ENCODE data around the gene SPHK2. TPM values are rescaled to one million over a fixed set of nuclear protein-coding genes. Genes with fewer than 3 reads are reported as not detected.

SPHK2 gene
- polyA plus RNA-seq, 1 of the 3 experiments (the other 2 are of a cell fraction): 14.8 TPM

GRCh38 chr19:48633148-48634035 lies 14.1 kb downstream of the SPHK2 start:
- CTCF ChIA-PET: interaction anchor here (1.3 to 2.0 kb wide), 3 partner anchors 13 to 44 kb away, joined by 3 to 7 read pairs (median 6); partner anchors contain the start of gene CA11
- Histone ChIP-seq H3K27ac (ENCODE audit: low read depth in 2 of 2, low read length in 1 of 2) (peak overlapping the region; percentile 93 to 96), H3K4me2 (peak overlapping the region; percentile 99)

More at GRCh38 chr19:48633148-48634035, 14.1 kb downstream of the SPHK2 start:
- POLR2A ChIA-PET: interaction anchor here (0.9 to 1.5 kb wide), 7 partner anchors 9 to 19 kb away, joined by 3 to 13 read pairs (median 5); partner anchors contain the start of genes CA11, FAM83E, RPL18 and SPHK2
- Histone ChIP-seq H4K20me1 (ENCODE audit: insufficient read depth) (no peaks in the 10 kb centered on the region), H3K4me1 (ENCODE audit: control insufficient read depth in 1 of 2, insufficient read depth in 2 of 2, low read depth in 1 of 2, low read length in 1 of 2) (peaks cover 26 to 33% of the 10 kb centered on the region in 2 experiments), H3K9me2 (no peaks in the 10 kb centered on the region), H3K9me3 (no peaks in the 10 kb centered on the region), H3F3A (replicated peaks; ENCODE audit: insufficient read depth) (peaks cover 30% of the 10 kb centered on the region), H3K27me3 (ENCODE audit: insufficient read depth) (no peaks in the 10 kb centered on the region), H3K79me2 (ENCODE audit: insufficient read depth) (no peaks in the 10 kb centered on the region; the same call in 1 of the 2 replicates), H3K36me3 (replicated peaks in 1 of 2; ENCODE audit: control insufficient read depth in 1 of 2, insufficient read depth in 2 of 2, low read length in 1 of 2) (peaks cover 17 to 25% of the 10 kb centered on the region in 2 experiments), H2AFZ (ENCODE audit: low read depth) (peak overlapping the region; percentile 32; the same call in 1 of the 2 replicates), H3K9ac (0 out of 2 replicates have a peak overlapping the region, but pooled peaks have one; percentile 17), H3K4me3 (ENCODE audit: low read depth in 2 of 2, low read length in 1 of 2) (no peak overlapping the region)
- TF ChIP-seq ZBTB33 (IDR thresholded peaks at IDR 0.05; ENCODE audit: borderline replicate concordance, low read depth) (no peak), CTCF (IDR thresholded peaks at IDR 0.05) (no peak), SMC3 (IDR thresholded peaks at IDR 0.05; ENCODE audit: low read depth, low read length) (no peak), RFX5 (IDR thresholded peaks at IDR 0.05; ENCODE audit: low read length) (no peak), TAF1 (IDR thresholded peaks at IDR 0.05; ENCODE audit: borderline replicate concordance, low read depth, low read length) (no peak), MEF2A (IDR thresholded peaks at IDR 0.05; ENCODE audit: borderline replicate concordance, low read depth) (no peak), ELF1 (IDR thresholded peaks at IDR 0.05) (no peak), TCF12 (IDR thresholded peaks at IDR 0.05) (no peak), NRF1 (IDR thresholded peaks at IDR 0.05; ENCODE audit: low read depth, low read length) (no peak)
- TF ChIP-seq, protein P1, sequence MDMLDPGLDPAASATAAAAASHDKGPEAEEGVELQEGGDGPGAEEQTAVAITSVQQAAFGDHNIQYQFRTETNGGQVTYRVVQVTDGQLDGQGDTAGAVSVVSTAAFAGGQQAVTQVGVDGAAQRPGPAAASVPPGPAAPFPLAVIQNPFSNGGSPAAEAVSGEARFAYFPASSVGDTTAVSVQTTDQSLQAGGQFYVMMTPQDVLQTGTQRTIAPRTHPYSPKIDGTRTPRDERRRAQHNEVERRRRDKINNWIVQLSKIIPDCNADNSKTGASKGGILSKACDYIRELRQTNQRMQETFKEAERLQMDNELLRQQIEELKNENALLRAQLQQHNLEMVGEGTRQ (IDR thresholded peaks at IDR 0.05; ENCODE audit: borderline replicate concordance, low read depth, low read length): no peak
- DNase-seq: no peak
- 91% methylated on average over 16 of the region's 22 CpGs for WGBS (ENCODE audit: low lambda C conversion rate)

All from SK-N-SH (cell line).